Motor neuron (in vitro differentiated cells): ENCODE data around the gene SEMA5A. TPM values are rescaled to one million over a fixed set of nuclear protein-coding genes. Genes with fewer than 3 reads are reported as not detected.

Experiments
- ATAC-seq, 8 experiments: fragments of 200-7000 bp; cut with Tn5 transposase; replicated peaks in 6 of 8; 2 replicates each; pipeline ENCODE4 v1.8.0; 2021; ENCODE audit warnings: mild to moderate bottlenecking in 8 of 8, moderate library complexity in 8 of 8
- H3K27ac ChIP-seq, 2 donors: fragments of 250-450 bp; sonication (Bioruptor Pico); 2 replicates each; pipeline ENCODE4 v1.9.0; 2021; ENCODE audit warnings: antibody characterized with exemption in 2 of 2, mild to moderate bottlenecking in 2 of 2, moderate library complexity in 1 of 2
- H3K4me1 ChIP-seq, 2 donors: fragments of 250-450 bp; sonication (Bioruptor Pico); replicated peaks in 1 of 2; 2 replicates each; pipeline ENCODE4 v1.6.1; 2021; ENCODE audit warnings: antibody characterized with exemption in 2 of 2, mild to moderate bottlenecking in 2 of 2, moderate library complexity in 1 of 2
- H3K4me3 ChIP-seq, 5 donors: fragments of 250-450 bp; sonication (Bioruptor Pico); 2 replicates each; pipeline ENCODE4 v1.9.0; 2021; ENCODE audit warnings: antibody characterized with exemption in 5 of 5, mild to moderate bottlenecking in 5 of 5, moderate library complexity in 4 of 5
- WGBS, 10 experiments: fragments of 450-650 bp; shearing (Covaris generic); methylation state at CpG; one replicate each; pipeline ENCODE4 v1.0.0; 2022; 5-methylcytosine and 5-hydroxymethylcytosine counted together
- in situ Hi-C, 9 experiments: fragments of 400-800 bp; cut with MboI; loops; one replicate each; pipeline ENCODE4 v1.15.0; 2021; ENCODE audit warnings: low sequenced_read_pairs in 9 of 9, low pct_unique_long_range_greater_than_20kb in 2 of 9; ENCODE audit not compliant: unreplicated experiment in 9 of 9
- total RNA-seq, 8 experiments: library from RNA; unstranded; fragments of 300-600 nt; gene quantifications; 2 replicates each; pipeline versions ENCODE4 v1.2.3 to v1.2.4, GENCODE V29; 2022

Gene SEMA5A
- total RNA-seq, 8 experiments from 2014 or later: 0.73 to 98.5 (median 17.5) TPM

DNA sequence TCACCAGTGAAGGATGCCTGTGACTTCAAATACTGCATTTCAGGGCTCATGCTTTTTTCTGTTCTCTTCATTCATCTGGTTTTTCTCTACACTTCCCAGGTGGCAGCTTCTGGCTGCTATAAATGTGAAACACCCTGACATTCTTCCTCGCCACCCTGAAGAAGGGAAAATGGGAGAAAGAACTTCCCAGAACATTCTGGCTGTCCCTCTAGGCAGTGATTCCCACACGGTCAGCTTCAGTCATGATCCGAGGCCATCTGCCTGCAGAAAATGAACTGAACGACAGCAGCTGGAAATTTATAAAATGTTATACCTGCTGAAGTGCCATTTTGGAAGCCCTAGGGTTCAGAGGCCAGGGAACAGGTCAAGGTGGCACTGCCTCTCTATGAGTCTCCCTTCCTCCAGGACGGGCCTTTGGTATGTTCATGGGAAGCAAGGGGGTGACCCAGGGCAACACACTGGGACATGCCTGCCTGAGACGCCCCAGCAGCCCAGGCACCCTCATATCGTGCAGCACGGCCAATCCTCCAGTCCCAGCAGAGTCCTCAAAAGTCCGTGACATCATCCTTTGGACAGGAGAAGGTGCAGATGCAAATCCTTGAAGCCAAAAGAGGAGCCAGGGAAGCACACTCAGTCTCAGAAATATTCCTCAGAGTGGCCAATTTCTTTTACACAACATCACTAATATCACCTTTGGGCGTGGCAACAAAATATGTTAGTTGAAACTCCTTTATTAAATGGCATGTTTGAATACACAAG is 107.1 kb downstream of the SEMA5A start:
- in situ Hi-C loops: no loop called here
- Histone ChIP-seq H3K27ac (no peak overlapping the region), H3K4me1 (no peaks in the 10 kb centered on the region), H3K4me3 (no peak overlapping the region)
- WGBS, 10 experiments: 84 to 100% (median 98%) methylated on average over 1 to 4 of the region's 10 CpGs; no CpG with 5 or more reads in 3 of the 10 experiments
- ATAC-seq: no peak

- WGBS, 10 experiments: 28 to 95% (median 90%) methylated on average over 1 to 5 of the region's 5 CpGs
These were observed 108.1 kb downstream of the SEMA5A start for GRCh38 chr5:9437741-9438240.

DNA sequence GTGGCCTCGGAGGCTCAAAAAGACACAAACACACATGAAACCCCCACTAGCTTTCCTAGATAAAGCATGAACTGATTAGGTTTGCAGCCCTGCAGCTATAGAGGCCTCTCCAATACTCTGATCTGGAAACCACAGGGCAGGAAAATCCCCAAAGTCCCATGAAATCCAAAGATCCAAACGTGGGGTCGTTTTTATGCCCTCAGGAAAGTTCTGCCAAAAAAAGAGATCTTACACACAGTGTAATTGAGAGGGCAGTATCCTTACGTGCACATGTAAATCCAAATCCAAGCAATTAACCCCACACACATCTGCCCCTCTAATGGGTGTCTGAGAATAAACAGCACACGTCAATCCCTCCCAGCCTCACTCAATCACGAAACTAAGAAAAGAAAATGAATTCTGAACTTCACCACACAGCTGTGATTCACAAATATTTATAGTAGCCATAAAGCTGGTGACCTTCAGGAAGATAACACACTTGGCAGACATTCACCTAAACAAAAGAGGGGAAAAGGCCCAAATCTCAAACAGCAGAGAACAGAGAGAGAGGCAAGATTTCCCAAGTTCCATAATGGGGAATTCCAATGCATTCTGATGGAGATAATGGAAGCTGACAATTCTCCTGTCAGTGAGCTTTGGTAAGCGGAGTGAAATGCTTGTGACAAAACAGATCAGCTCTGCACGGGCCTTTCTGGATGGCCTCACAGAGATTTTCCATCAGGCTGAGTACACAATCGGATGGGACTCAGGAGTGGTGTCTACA is 114.2 kb downstream of the SEMA5A start:
- in situ Hi-C loops: no loop called here
- Histone ChIP-seq H3K4me3 (no peak overlapping the region), H3K4me1 (peaks cover 0 to 5% of the 10 kb centered on the region in 2 donors), H3K27ac (no peak overlapping the region)
- 10 to 80% (median 55%) methylated on average over 1 to 8 of the region's 9 CpGs for WGBS, 10 experiments
- ATAC-seq: peak in 6 of 8 experiments; percentile 19 to 69 (median 48)

More at GRCh38 chr5:9437741-9438240, 108.1 kb downstream of the SEMA5A start:
- in situ Hi-C loops: no loop called here
- ATAC-seq: peak in 1 of 8 experiments; percentile 41
- no peak overlapping the region for H3K4me3 ChIP-seq
- H3K4me1 ChIP-seq: no peaks in the 10 kb centered on the region
- H3K27ac ChIP-seq: no peak overlapping the region

DNA sequence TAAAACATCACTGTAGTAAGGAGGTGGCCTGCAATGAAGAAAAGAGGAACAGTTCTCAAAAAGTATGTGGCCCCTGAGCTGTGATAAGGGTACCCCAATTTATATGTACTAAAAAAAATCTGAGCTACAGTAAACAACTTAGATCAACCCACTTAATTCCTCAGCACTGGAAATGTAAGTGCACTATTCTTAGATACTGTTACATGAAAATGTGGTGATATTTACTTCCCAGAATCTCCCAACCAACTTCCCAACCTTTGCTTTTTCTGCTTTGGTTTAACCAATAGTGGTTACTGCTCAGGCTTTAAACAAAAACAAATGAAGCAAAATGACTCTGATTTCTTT is 114.8 kb downstream of the SEMA5A start:
- Histone ChIP-seq H3K4me3 (no peak overlapping the region), H3K27ac (no peak overlapping the region), H3K4me1 (peaks cover 0 to 5% of the 10 kb centered on the region in 2 donors)
- ATAC-seq: no peak
- in situ Hi-C loops: no loop called here

- in situ Hi-C loops: no loop called here
These were observed 115.6 kb downstream of the SEMA5A start for GRCh38 chr5:9430306-9430705.

DNA sequence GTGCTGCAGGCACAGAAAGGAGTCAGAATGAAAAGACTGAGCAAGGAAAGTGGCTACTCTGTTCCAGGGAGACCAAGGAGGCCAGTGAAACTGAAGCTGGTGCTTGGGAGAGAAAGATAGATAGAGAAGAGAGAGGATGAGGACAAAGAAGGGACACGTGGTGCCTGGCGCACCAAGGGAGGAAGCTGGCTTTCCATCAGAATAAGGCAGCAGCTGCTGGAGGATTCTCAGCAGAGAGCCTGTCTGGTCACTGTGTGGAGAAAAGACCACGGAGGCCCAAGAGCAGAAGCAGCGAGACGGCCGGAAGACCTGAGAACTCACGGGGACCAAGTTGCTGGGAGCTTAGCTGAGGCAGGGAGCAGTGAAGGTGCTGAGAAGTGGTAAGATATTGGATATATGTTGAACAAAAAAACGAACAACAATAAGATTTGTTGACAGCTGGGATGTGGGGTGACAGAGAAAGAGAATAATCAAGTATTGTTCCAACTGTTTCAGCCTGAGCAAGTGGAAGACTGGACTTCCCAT is 116.1 kb downstream of the SEMA5A start:
- in situ Hi-C loops: no loop called here
- Histone ChIP-seq H3K4me3 (no peak overlapping the region), H3K4me1 (peaks cover 5% of the 10 kb centered on the region in 2 donors), H3K27ac (no peak overlapping the region)
- ATAC-seq: no peak
- 0 to 95% (median 79%) methylated on average over 1 to 8 of the region's 8 CpGs; no CpG with 5 or more reads in 1 of the 10 experiments for WGBS, 10 experiments

More at GRCh38 chr5:9430306-9430705, 115.6 kb downstream of the SEMA5A start:
- 48 to 100% (median 86%) methylated on average over 1 to 2 of the region's 2 CpGs; no CpG with 5 or more reads in 2 of the 10 experiments for WGBS, 10 experiments
- Histone ChIP-seq H3K4me1 (peaks cover 2 to 5% of the 10 kb centered on the region in 2 donors), H3K4me3 (no peak overlapping the region), H3K27ac (no peak overlapping the region)
- ATAC-seq: peak in 1 of 8 experiments; percentile 40

DNA sequence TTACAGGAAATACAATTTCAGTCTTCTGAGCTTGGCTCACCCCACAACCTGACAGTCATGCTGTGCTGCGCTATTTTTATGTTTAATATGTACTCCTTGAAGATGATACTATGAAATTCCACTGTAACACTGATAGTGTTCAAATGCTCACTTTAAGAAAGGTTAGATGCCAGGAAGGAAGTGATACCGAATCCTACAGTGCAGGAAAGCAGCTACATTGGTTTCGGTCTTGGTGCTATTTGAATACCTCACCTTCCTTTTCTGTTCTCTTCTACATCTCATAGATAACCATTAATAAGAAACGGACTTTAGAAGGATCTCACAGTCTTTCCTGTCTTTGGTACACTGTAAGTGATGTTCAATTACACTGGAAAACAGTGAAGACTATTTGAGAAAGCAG is 117.6 kb downstream of the SEMA5A start:
- H3K27ac ChIP-seq: no peak overlapping the region
- H3K4me1 ChIP-seq: peaks cover 5 to 6% of the 10 kb centered on the region in 2 donors
- no peak overlapping the region for H3K4me3 ChIP-seq
- WGBS, 10 experiments: 67 to 100% (median 100%) methylated on average over 1 to 4 of the region's 4 CpGs
- no peak for ATAC-seq
- in situ Hi-C loops: no loop called here

- in situ Hi-C loops: no loop called here
- no peak overlapping the region for H3K27ac ChIP-seq
- peak in 1 of 8 experiments; percentile 42 for ATAC-seq
These were observed 120.2 kb downstream of the SEMA5A start for GRCh38 chr5:9425710-9426109.

GRCh38 chr5:9423571-9423970 is 122.3 kb downstream of the SEMA5A start:
- in situ Hi-C loops: no loop called here
- WGBS, 10 experiments: 38 to 92% (median 80%) methylated on average over 1 of the region's 1 CpG; no CpG with 5 or more reads in 5 of the 10 experiments
- Histone ChIP-seq H3K4me1 (peaks cover 0 to 8% of the 10 kb centered on the region in 2 donors), H3K27ac (no peak overlapping the region), H3K4me3 (no peak overlapping the region)
- ATAC-seq: peak in 2 of 8 experiments; percentile 37 to 49

More at GRCh38 chr5:9425710-9426109, 120.2 kb downstream of the SEMA5A start:
- Histone ChIP-seq H3K4me1 (peaks cover 0 to 8% of the 10 kb centered on the region in 2 donors), H3K4me3 (no peak overlapping the region)

DNA sequence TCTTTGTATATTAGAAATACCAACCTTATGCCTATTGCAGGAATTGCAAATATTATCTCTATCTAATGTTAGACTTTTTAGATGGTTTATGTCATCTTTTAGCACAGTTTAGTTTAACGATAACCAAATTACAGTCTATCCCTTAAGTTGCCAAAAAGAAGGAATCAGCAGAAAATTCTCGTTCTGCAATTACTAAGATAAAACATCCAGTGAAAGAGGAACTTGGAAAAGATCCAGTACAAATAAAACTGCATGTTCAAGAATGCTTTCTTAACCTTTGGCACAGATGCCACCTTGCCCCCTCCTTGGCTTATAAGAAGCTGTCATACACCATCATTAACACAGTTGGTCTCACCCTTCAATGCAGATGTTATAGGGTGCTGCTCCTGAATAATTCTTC is 124.0 kb downstream of the SEMA5A start:
- in situ Hi-C loops: no loop called here
- ATAC-seq: no peak
- Histone ChIP-seq H3K4me1 (peaks cover 0 to 8% of the 10 kb centered on the region in 2 donors), H3K4me3 (no peak overlapping the region), H3K27ac (no peak overlapping the region)
- 32 to 100% (median 83%) methylated on average over 1 to 2 of the region's 2 CpGs for WGBS, 10 experiments

GRCh38 chr5:9419794-9420193 is 126.1 kb downstream of the SEMA5A start:
- Histone ChIP-seq H3K4me1 (peaks cover 0 to 3% of the 10 kb centered on the region in 2 donors), H3K27ac (no peak overlapping the region), H3K4me3 (no peak overlapping the region)
- in situ Hi-C loops: no loop called here
- ATAC-seq: no peak
- 18 to 97% (median 95%) methylated on average over 2 to 4 of the region's 5 CpGs; no CpG with 5 or more reads in 5 of the 10 experiments for WGBS, 10 experiments

DNA sequence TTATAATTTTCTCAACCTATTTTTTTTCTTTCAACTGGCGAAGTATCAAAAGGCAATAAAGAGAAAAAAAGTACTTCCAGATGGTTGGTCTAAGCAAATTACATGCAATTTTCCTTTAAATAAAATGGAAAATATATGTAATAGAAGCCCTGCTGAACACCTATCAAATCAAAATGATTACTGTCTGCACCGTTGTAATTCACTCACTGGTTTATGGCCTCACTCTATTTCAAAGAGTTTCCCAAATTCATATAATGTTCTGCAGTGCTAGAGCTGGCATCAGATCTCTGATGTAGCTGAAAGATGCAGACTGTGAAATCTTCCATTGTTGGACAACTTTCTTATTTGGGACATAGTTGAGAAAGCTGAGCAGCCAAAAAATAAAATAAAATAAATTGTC is 130.3 kb downstream of the SEMA5A start:
- WGBS, 10 experiments: 25 to 100% (median 60%) methylated on average over 1 to 2 of the region's 2 CpGs; no CpG with 5 or more reads in 1 of the 10 experiments
- no peak for ATAC-seq
- Histone ChIP-seq H3K4me1 (no peaks in the 10 kb centered on the region), H3K4me3 (no peak overlapping the region), H3K27ac (no peak overlapping the region)
- in situ Hi-C loops: no loop called here

- 10 to 100% (median 84%) methylated on average over 1 to 3 of the region's 3 CpGs for WGBS, 10 experiments
- no peak overlapping the region for H3K27ac ChIP-seq
- no peak overlapping the region for H3K4me3 ChIP-seq
- H3K4me1 ChIP-seq: no peaks in the 10 kb centered on the region
- in situ Hi-C loops: no loop called here
- ATAC-seq: no peak
These were observed 130.8 kb downstream of the SEMA5A start for GRCh38 chr5:9415091-9415490.
